Caco-2 (cell line): Measurements from ENCODE around the gene SLC28A1. TPM values are rescaled to one million over a fixed set of nuclear protein-coding genes. Genes with fewer than 3 reads are reported as not detected.

Experiments used
- BruUV-seq: library from RNA; stranded (reverse); fragments of 400-500 nt; replicated peaks from 2 replicates; lab custom pipeline; 2021; lab: Mats Ljungman, UMichigan
- CTCF ChIA-PET: fragments of 300-600 bp; sonication (Branson Sonifier 250); formaldehyde crosslinking; loops from one replicate; lab custom pipeline; 2022; ENCODE audit warnings: antibody characterized with exemption; lab: Charles Lee
- POLR2A ChIA-PET: fragments of 300-600 bp; sonication (Branson Sonifier 250); formaldehyde crosslinking; loops from one replicate; lab custom pipeline; 2022; ENCODE audit warnings: antibody characterized with exemption; lab: Charles Lee
- DNase-seq, 2 experiments: peaks; one replicate each; pipeline versions ENCODE4 v3.0.0 to v3.0.0-alpha.2; 2020 to 2022
- H3K27me3 ChIP-seq: replicated peaks from 2 replicates; pipeline ENCODE4 v1.6.0; 2011; ENCODE audit warnings: low read length; ENCODE audit not compliant: control insufficient read depth, insufficient read depth
- H3K36me3 ChIP-seq: 2 replicates; pipeline ENCODE4 v1.5.1; 2011; ENCODE audit warnings: low read length; ENCODE audit not compliant: control insufficient read depth, insufficient read depth
- H3K4me1 ChIP-seq: fragments of 250-450 bp; sonication (Bioruptor Pico); 2 replicates; pipeline ENCODE4 v1.5.1; 2020; ENCODE audit warnings: mild to moderate bottlenecking
- H3K4me3 ChIP-seq: 2 replicates; pipeline ENCODE4 v1.5.1; 2011; ENCODE audit warnings: low read depth, mild to moderate bottlenecking, control low read depth, low read length
- H3K9me3 ChIP-seq: fragments of 250-450 bp; sonication (Bioruptor Pico); 2 replicates; pipeline ENCODE4 v1.5.1; 2020; ENCODE audit warnings: mild to moderate bottlenecking, moderate library complexity
- H3K27ac Mint-ChIP-seq: one replicate; pipeline ENCODE4 v1.8.0; 2022; ENCODE audit warnings: mixed read lengths; ENCODE audit not compliant: unreplicated experiment
- H3K27me3 Mint-ChIP-seq: one replicate; pipeline ENCODE4 v1.8.0; 2022; ENCODE audit warnings: mixed read lengths; ENCODE audit not compliant: insufficient read depth, unreplicated experiment
- H3K36me3 Mint-ChIP-seq: one replicate; pipeline ENCODE4 v1.8.0; 2022; ENCODE audit warnings: mild to moderate bottlenecking, mixed read lengths; ENCODE audit not compliant: insufficient read depth, unreplicated experiment
- H3K4me1 Mint-ChIP-seq: one replicate; pipeline ENCODE4 v1.8.0; 2022; ENCODE audit warnings: low read depth, mixed read lengths; ENCODE audit not compliant: unreplicated experiment
- H3K4me3 Mint-ChIP-seq: one replicate; pipeline ENCODE4 v1.8.0; 2022; ENCODE audit warnings: mild to moderate bottlenecking, moderate library complexity, mixed read lengths; ENCODE audit not compliant: unreplicated experiment
- H3K9me3 Mint-ChIP-seq: one replicate; pipeline ENCODE4 v1.8.0; 2022; ENCODE audit warnings: mixed read lengths; ENCODE audit not compliant: unreplicated experiment
- CTCF ChIP-seq, 2 experiments: fragments of 200-600 bp in 1 of 2; IDR thresholded peaks; 1 replicate in 1 of 2; 2 replicates in 1 of 2; pipeline versions ENCODE4 v1.5.1 to v1.8.0; 2011 to 2022; ENCODE audit warnings: antibody characterized with exemption in 1 of 2, control low read depth in 1 of 2, inconsistent platforms in 1 of 2, low read depth in 1 of 2, low read length in 1 of 2, mild to moderate bottlenecking in 1 of 2, moderate library complexity in 1 of 2; ENCODE audit not compliant: insufficient read depth in 1 of 2, severe bottlenecking in 1 of 2, unreplicated experiment in 1 of 2
- intact Hi-C: fragments of 100-400 bp; cut with micrococcal nuclease; formaldehyde crosslinking; loops from one replicate; pipeline ENCODE4 v1.10.0; 2022; ENCODE audit not compliant: unreplicated experiment
- total RNA-seq: library from RNA; stranded (reverse); gene quantifications from 2 replicates; pipeline ENCODE4 v1.2.3, GENCODE V29; 2022

SLC28A1 gene
- total RNA-seq, 1 experiment from 2014 or later = not detected

GRCh38 chr15:84888639-84889038 lies 4.2 kb downstream of the SLC28A1 start:
- intact Hi-C loops = no loop called here
- no peak for DNase-seq
- Mint-ChIP-seq H3K4me3 (no peak overlapping the region), H3K4me1 (peaks cover 1% of the 10 kb centered on the region), H3K27me3 (no peaks in the 10 kb centered on the region), H3K27ac (no peak overlapping the region), H3K9me3 (no peaks in the 10 kb centered on the region), H3K36me3 (no peaks in the 10 kb centered on the region)
- Histone ChIP-seq H3K4me1 (peaks cover 12% of the 10 kb centered on the region), H3K9me3 (no peaks in the 10 kb centered on the region), H3K4me3 (no peak overlapping the region), H3K36me3 (no peaks in the 10 kb centered on the region), H3K27me3 (no peaks in the 10 kb centered on the region)
- no TSS peak for BruUV-seq
- POLR2A ChIA-PET = no interaction called here
- no peak for TF ChIP-seq CTCF (IDR thresholded peaks at IDR 0.05; ENCODE audit: insufficient read depth in 1 of 2, low read depth in 1 of 2, low read length in 1 of 2, severe bottlenecking in 1 of 2, unreplicated experiment in 1 of 2)
- CTCF ChIA-PET = no interaction called here

- intact Hi-C loops = no loop called here
- no peaks in the 10 kb centered on the region for H3K4me1 Mint-ChIP-seq
- H3K27me3 Mint-ChIP-seq = no peaks in the 10 kb centered on the region
- no TSS peak for BruUV-seq
- no peak overlapping the region for H3K4me3 ChIP-seq
- ChIA-PET CTCF (no interaction called here), POLR2A (no interaction called here)
- H3K4me3 Mint-ChIP-seq = no peak overlapping the region
- TF ChIP-seq CTCF (IDR thresholded peaks at IDR 0.05; ENCODE audit: insufficient read depth in 1 of 2, low read depth in 1 of 2, low read length in 1 of 2, severe bottlenecking in 1 of 2, unreplicated experiment in 1 of 2) = no peak
- no peaks in the 10 kb centered on the region for H3K27me3 ChIP-seq
- no peak overlapping the region for H3K27ac Mint-ChIP-seq
- no peaks in the 10 kb centered on the region for H3K9me3 ChIP-seq
- H3K36me3 Mint-ChIP-seq = no peaks in the 10 kb centered on the region
- H3K4me1 ChIP-seq = peaks cover 4% of the 10 kb centered on the region
- DNase-seq = no peak
- H3K36me3 ChIP-seq = no peaks in the 10 kb centered on the region
- H3K9me3 Mint-ChIP-seq = no peaks in the 10 kb centered on the region
Measured at GRCh38 chr15:84889313-84889990, 5.0 kb downstream of the SLC28A1 start.

- H3K36me3 ChIP-seq = no peaks in the 10 kb centered on the region
- no peaks in the 10 kb centered on the region for H3K4me1 ChIP-seq
- H3K9me3 ChIP-seq = no peaks in the 10 kb centered on the region
- ChIA-PET CTCF (interaction anchor here (0.5 kb wide), 1 partner anchor 36 kb away, joined by 3 read pairs; no protein-coding TSS in a partner anchor), POLR2A (no interaction called here)
- Mint-ChIP-seq H3K9me3 (no peaks in the 10 kb centered on the region), H3K4me3 (no peak overlapping the region), H3K4me1 (no peaks in the 10 kb centered on the region), H3K27ac (no peak overlapping the region), H3K27me3 (no peaks in the 10 kb centered on the region), H3K36me3 (no peaks in the 10 kb centered on the region)
- intact Hi-C loops = no loop called here
- no peak overlapping the region for H3K4me3 ChIP-seq
- no peak for TF ChIP-seq CTCF (IDR thresholded peaks at IDR 0.05; ENCODE audit: insufficient read depth in 1 of 2, low read depth in 1 of 2, low read length in 1 of 2, severe bottlenecking in 1 of 2, unreplicated experiment in 1 of 2)
- BruUV-seq = no TSS peak
- H3K27me3 ChIP-seq = no peaks in the 10 kb centered on the region
- DNase-seq = no peak
Measured at GRCh38 chr15:84889991-84890669, 5.7 kb downstream of the SLC28A1 start.
